HepG2 (cell line): ENCODE data around the gene UPB1. TPM values are rescaled to one million over a fixed set of nuclear protein-coding genes. Genes with fewer than 3 reads are reported as not detected.

Experiments
- ATF1 ChIP-seq: IDR thresholded peaks from 2 replicates; pipeline ENCODE4 v1.6.1; 2016; ENCODE audit warnings: mild to moderate bottlenecking, control low read depth
- CREB1 ChIP-seq, 2 experiments: fragments of 450-650 bp in 1 of 2; IDR thresholded peaks; 2 replicates each; pipeline ENCODE4 v1.6.1; 2016 to 2017; ENCODE audit warnings: control low read depth in 1 of 2, mild to moderate bottlenecking in 1 of 2, missing compliant biosample characterization in 1 of 2, missing genetic modification characterization in 1 of 2
- HNRNPLL ChIP-seq: fragments of 200-400 bp; formaldehyde crosslinking; IDR thresholded peaks from 2 replicates; pipeline ENCODE4 v1.6.1; 2017; ENCODE audit warnings: mild to moderate bottlenecking, low read depth, low read length; ENCODE audit not compliant: poor library complexity, severe bottlenecking
- MEIS2 ChIP-seq: sonication (generic); formaldehyde crosslinking; IDR thresholded peaks from 2 replicates; pipeline ENCODE4 v1.9.0; 2021; ENCODE audit warnings: mild to moderate bottlenecking, missing genetic modification reagents
- NONO ChIP-seq, 2 experiments: fragments of 450-650 bp in 1 of 2; sonication (generic) in 1 of 2; formaldehyde crosslinking in 1 of 2; IDR thresholded peaks in 1 of 2; conservative IDR thresholded peaks in 1 of 2; 2 replicates each; pipeline versions ENCODE4 v1.6.1 to v1.8.0; 2017 to 2022; ENCODE audit warnings: mild to moderate bottlenecking in 1 of 2, missing genetic modification reagents in 1 of 2, moderate library complexity in 1 of 2
- SIX1 ChIP-seq: sonication (generic); formaldehyde crosslinking; IDR thresholded peaks from 2 replicates; pipeline ENCODE4 v1.4.0; 2020; ENCODE audit warnings: missing genetic modification reagents, borderline replicate concordance
- SMAD1 ChIP-seq: sonication (generic); formaldehyde crosslinking; IDR thresholded peaks from 2 replicates; pipeline ENCODE4 v1.4.0; 2020; ENCODE audit warnings: missing genetic modification reagents, low read depth, mild to moderate bottlenecking, borderline replicate concordance
- SRSF1 ChIP-seq: fragments of 200-400 bp; formaldehyde crosslinking; optimal IDR thresholded peaks from 2 replicates; pipeline ENCODE3; 2017; ENCODE audit warnings: mild to moderate bottlenecking, low read depth, low read length, moderate library complexity
- SRSF4 ChIP-seq: fragments of 200-400 bp; formaldehyde crosslinking; IDR thresholded peaks from one replicate; pipeline ENCODE4 v1.6.1; 2018; ENCODE audit warnings: mild to moderate bottlenecking, low read depth, low read length, moderate library complexity; ENCODE audit not compliant: poor library complexity, severe bottlenecking
- SUZ12 ChIP-seq: fragments of 150-350 bp; IDR thresholded peaks from 2 replicates; pipeline ENCODE4 v1.6.1; 2014; ENCODE audit warnings: low read depth, low read length
- TARDBP ChIP-seq: sonication (generic); formaldehyde crosslinking; IDR thresholded peaks from 2 replicates; pipeline ENCODE4 v1.8.0; 2022; ENCODE audit warnings: mild to moderate bottlenecking, missing genetic modification reagents
- TIGD3 ChIP-seq: sonication (generic); formaldehyde crosslinking; IDR thresholded peaks from 2 replicates; pipeline ENCODE4 v1.5.1; 2020; ENCODE audit warnings: mild to moderate bottlenecking, missing genetic modification reagents, borderline replicate concordance
- XRCC5 ChIP-seq: fragments of 200-400 bp; formaldehyde crosslinking; optimal IDR thresholded peaks from 2 replicates; pipeline ENCODE3; 2017; ENCODE audit warnings: mild to moderate bottlenecking, low read length
- ZBTB44 ChIP-seq: sonication (generic); formaldehyde crosslinking; IDR thresholded peaks from 2 replicates; pipeline ENCODE4 v1.4.0; 2020; ENCODE audit warnings: missing genetic modification reagents
- ZFP41 ChIP-seq: sonication (generic); formaldehyde crosslinking; IDR thresholded peaks from 2 replicates; pipeline ENCODE4 v1.4.0; 2020; ENCODE audit warnings: mild to moderate bottlenecking, missing genetic modification reagents, borderline replicate concordance
- ZNF143 ChIP-seq: sonication (generic); formaldehyde crosslinking; IDR thresholded peaks from 2 replicates; pipeline ENCODE4 v1.4.0; 2020; ENCODE audit warnings: missing genetic modification reagents
- ZNF317 ChIP-seq: sonication (generic); formaldehyde crosslinking; IDR thresholded peaks from 2 replicates; pipeline ENCODE4 v1.5.0; 2020; ENCODE audit warnings: mild to moderate bottlenecking, missing genetic modification reagents
- ZNF350 ChIP-seq: sonication (generic); formaldehyde crosslinking; IDR thresholded peaks from 2 replicates; pipeline ENCODE4 v1.4.0; 2020; ENCODE audit warnings: mild to moderate bottlenecking, low read depth, missing genetic modification reagents, borderline replicate concordance
- polyA plus RNA-seq, 8 experiments: library from polyadenylated mRNA; depleted of rRNA in 3 of 8; stranded (reverse) in 7 of 8; unstranded in 1 of 8; fragments of >200 nt; fragmentation: Illumina TruSeq in 4 of 8; extraction: Trizol in 4 of 8; gene quantifications; 2 replicates each; pipeline versions ENCODE4 v1.2.1 to v1.2.3, GENCODE V29; 2011 to 2016; ENCODE audit warnings: low read depth in 4 of 8, missing spikeins in 1 of 8, mixed read lengths in 1 of 8; ENCODE audit not compliant: insufficient read depth in 1 of 8
- total RNA-seq, 5 experiments: library from RNA; depleted of rRNA; stranded (reverse); fragments of >200 nt; fragmentation: Illumina TruSeq; extraction: Trizol; gene quantifications; 2 replicates each; pipeline ENCODE4 v1.2.3, GENCODE V29; 2016; ENCODE audit warnings: low read depth in 1 of 5
- TF ChIP-seq, protein P1 (sequence below): sonication (generic); formaldehyde crosslinking; IDR thresholded peaks from 2 replicates; pipeline ENCODE4 v1.5.0; 2020; ENCODE audit warnings: mild to moderate bottlenecking, missing genetic modification reagents, moderate library complexity
- TF ChIP-seq, protein P2 (sequence below): sonication (generic); formaldehyde crosslinking; IDR thresholded peaks from 2 replicates; pipeline ENCODE4 v1.4.0; 2020; ENCODE audit warnings: missing genetic modification reagents

The UPB1 gene
- total and polyA plus RNA-seq, 2 of the 13 experiments (the other 11 are each of a cell fraction or from before 2014, with no cell fraction given): 0.38 to 1.2 TPM

DNA sequence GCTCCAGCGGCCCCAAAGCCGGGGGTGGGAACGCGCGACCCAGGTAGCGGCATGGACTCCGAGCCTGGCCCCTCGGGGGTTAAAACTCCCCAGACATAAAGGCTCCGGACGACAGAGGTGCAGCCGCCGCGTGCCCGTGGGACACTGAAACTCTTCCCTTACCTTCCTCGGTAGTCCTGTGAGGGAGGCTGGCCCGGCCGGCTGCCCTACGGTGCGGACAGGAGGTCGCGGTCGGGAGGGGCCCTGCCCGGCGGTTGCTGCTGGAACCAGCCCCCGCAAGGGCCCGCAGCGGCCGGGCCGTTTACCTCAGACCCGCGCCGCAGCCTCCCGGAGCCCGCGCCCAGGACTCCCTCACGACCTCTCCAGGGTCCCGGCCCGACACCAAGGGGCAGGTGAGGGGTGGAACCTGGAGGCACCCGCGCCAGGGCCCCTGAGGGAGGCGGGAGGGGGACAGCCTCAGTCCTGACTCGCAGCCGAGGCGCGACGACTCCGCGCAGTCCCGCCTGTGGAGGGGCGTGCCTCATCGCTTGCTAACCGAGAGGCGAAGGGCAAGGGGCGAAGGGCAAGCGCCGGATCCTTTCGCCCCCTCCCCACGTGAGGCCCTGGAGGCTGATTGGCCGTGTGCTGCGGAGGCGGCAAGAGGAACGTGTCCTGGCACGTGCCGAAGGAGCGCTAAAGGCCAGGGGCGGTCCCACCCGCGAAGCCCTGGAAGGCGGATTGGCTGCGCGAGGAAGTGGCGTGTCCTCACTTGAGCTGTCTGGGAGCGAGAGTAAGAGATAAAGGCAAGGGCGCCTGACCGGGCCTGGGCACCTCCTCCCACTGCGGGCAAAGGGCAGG lies at the start of gene UPB1 (continued):
- TF ChIP-seq, protein P1, sequence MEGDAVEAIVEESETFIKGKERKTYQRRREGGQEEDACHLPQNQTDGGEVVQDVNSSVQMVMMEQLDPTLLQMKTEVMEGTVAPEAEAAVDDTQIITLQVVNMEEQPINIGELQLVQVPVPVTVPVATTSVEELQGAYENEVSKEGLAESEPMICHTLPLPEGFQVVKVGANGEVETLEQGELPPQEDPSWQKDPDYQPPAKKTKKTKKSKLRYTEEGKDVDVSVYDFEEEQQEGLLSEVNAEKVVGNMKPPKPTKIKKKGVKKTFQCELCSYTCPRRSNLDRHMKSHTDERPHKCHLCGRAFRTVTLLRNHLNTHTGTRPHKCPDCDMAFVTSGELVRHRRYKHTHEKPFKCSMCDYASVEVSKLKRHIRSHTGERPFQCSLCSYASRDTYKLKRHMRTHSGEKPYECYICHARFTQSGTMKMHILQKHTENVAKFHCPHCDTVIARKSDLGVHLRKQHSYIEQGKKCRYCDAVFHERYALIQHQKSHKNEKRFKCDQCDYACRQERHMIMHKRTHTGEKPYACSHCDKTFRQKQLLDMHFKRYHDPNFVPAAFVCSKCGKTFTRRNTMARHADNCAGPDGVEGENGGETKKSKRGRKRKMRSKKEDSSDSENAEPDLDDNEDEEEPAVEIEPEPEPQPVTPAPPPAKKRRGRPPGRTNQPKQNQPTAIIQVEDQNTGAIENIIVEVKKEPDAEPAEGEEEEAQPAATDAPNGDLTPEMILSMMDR (CRISPR knock-in tag): no peak
- TF ChIP-seq ATF1 (CRISPR knock-in tag) (no peak), SRSF1 (peak; percentile 49), ZNF317 (CRISPR knock-in tag) (no peak), HNRNPLL (peak; percentile 0), SUZ12 (no peak), ZNF350 (CRISPR knock-in tag) (no peak), SIX1 (CRISPR knock-in tag) (no peak), TARDBP (CRISPR knock-in tag) (no peak), SRSF4 (no peak), NONO (IDR thresholded peaks at IDR 0.05) (no peak), NONO (CRISPR knock-in tag; conservative IDR thresholded peaks at IDR 0.05) (0 out of 2 replicates have a peak, but pooled peaks have one; percentile 24), ZFP41 (CRISPR knock-in tag) (no peak), ZNF143 (CRISPR knock-in tag) (no peak), TIGD3 (CRISPR knock-in tag) (no peak), CREB1 (IDR thresholded peaks at IDR 0.05) (no peak), CREB1 (CRISPR knock-in tag; IDR thresholded peaks at IDR 0.05) (no peak), XRCC5 (peak; percentile 8), MEIS2 (CRISPR knock-in tag) (no peak), ZBTB44 (CRISPR knock-in tag) (no peak), SMAD1 (no peak)
- TF ChIP-seq, protein P2, sequence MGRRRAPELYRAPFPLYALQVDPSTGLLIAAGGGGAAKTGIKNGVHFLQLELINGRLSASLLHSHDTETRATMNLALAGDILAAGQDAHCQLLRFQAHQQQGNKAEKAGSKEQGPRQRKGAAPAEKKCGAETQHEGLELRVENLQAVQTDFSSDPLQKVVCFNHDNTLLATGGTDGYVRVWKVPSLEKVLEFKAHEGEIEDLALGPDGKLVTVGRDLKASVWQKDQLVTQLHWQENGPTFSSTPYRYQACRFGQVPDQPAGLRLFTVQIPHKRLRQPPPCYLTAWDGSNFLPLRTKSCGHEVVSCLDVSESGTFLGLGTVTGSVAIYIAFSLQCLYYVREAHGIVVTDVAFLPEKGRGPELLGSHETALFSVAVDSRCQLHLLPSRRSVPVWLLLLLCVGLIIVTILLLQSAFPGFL (CRISPR knock-in tag): no peak
